Panc1 (cell line): Measurements from ENCODE around the gene MRNIP. TPM values are rescaled to one million over a fixed set of nuclear protein-coding genes. Genes with fewer than 3 reads are reported as not detected.

Experiments used
- ATAC-seq: fragments of 200-7000 bp; cut with Tn5 transposase; 2 replicates; pipeline ENCODE4 v1.9.1; 2020; ENCODE audit warnings: mild to moderate bottlenecking, moderate library complexity
- BruUV-seq: library from RNA; stranded (reverse); fragments of 400-500 nt; replicated peaks from 2 replicates; lab custom pipeline; 2021; lab: Mats Ljungman, UMichigan
- CTCF ChIA-PET: fragments of 300-600 bp; sonication (Branson Sonifier 250); formaldehyde crosslinking; loops from one replicate; lab custom pipeline; 2022; ENCODE audit warnings: antibody characterized with exemption; lab: Charles Lee
- POLR2A ChIA-PET: fragments of 300-600 bp; sonication (Branson Sonifier 250); formaldehyde crosslinking; loops from one replicate; lab custom pipeline; 2022; ENCODE audit warnings: antibody characterized with exemption; lab: Charles Lee
- DNase-seq: peaks from one replicate; pipeline ENCODE4 v3.0.0-alpha.2; 2010; ENCODE audit warnings: low read depth, low spot score
- H3K27ac ChIP-seq: 2 replicates; pipeline ENCODE4 v1.5.1; 2011; ENCODE audit warnings: mild to moderate bottlenecking, low read length, inconsistent platforms
- H3K27me3 ChIP-seq: fragments of 200-500 bp; sonication (Bioruptor generic); 2 replicates; pipeline ENCODE4 v1.6.0; 2014; ENCODE audit warnings: low read length, inconsistent platforms; ENCODE audit not compliant: control insufficient read depth, insufficient read depth
- H3K36me3 ChIP-seq: fragments of 200-500 bp; sonication (Bioruptor generic); 2 replicates; pipeline ENCODE4 v1.5.1; 2014; ENCODE audit warnings: inconsistent platforms, mild to moderate bottlenecking, low read length, moderate library complexity; ENCODE audit not compliant: control insufficient read depth, insufficient read depth
- H3K4me1 ChIP-seq: 2 replicates; pipeline ENCODE4 v1.5.1; 2011; ENCODE audit warnings: inconsistent platforms, mild to moderate bottlenecking, low read length, moderate library complexity; ENCODE audit not compliant: control insufficient read depth, insufficient read depth
- H3K4me3 ChIP-seq, 2 experiments: 2 replicates each; pipeline ENCODE4 v1.5.1; 2011 to 2012; ENCODE audit warnings: low read depth in 2 of 2, low read length in 2 of 2, mild to moderate bottlenecking in 2 of 2, inconsistent platforms in 1 of 2, moderate library complexity in 1 of 2
- H3K9me3 ChIP-seq: fragments of 200-500 bp; sonication (Bioruptor generic); 2 replicates; pipeline ENCODE4 v1.5.1; 2014; ENCODE audit warnings: low read depth, mild to moderate bottlenecking, inconsistent platforms, low read length, moderate library complexity; ENCODE audit not compliant: control insufficient read depth, insufficient read depth
- POLR2AphosphoS5 ChIP-seq: IDR thresholded peaks from 2 replicates; pipeline ENCODE4 v1.6.1; 2012; ENCODE audit warnings: mild to moderate bottlenecking, low read depth, low read length, moderate library complexity
- SIN3A ChIP-seq: IDR thresholded peaks from 2 replicates; pipeline ENCODE4 v1.6.1; 2012; ENCODE audit warnings: low read depth, mild to moderate bottlenecking, low read length, moderate library complexity, borderline replicate concordance; ENCODE audit not compliant: insufficient read depth
- TCF7L2 ChIP-seq: IDR thresholded peaks from 2 replicates; pipeline ENCODE4 v1.6.1; 2011; ENCODE audit warnings: mild to moderate bottlenecking, low read depth, low read length, inconsistent platforms
- in situ Hi-C: cut with HindIII; loops from 2 replicates; pipeline ENCODE4 v1.10.0; 2016; ENCODE audit warnings: low sequenced_read_pairs, low pct_unique_long_range_greater_than_20kb
- intact Hi-C: fragments of 100-400 bp; cut with micrococcal nuclease; formaldehyde crosslinking; loops from one replicate; pipeline ENCODE4 v1.10.0; 2022; ENCODE audit not compliant: unreplicated experiment
- total RNA-seq: library from RNA; stranded (reverse); gene quantifications from one replicate; pipeline ENCODE4 v1.2.1, GENCODE V29; 2021; ENCODE audit not compliant: unreplicated experiment
- TF ChIP-seq, protein P1 (sequence below): fragments of 450-650 bp; IDR thresholded peaks from 2 replicates; pipeline ENCODE4 v1.5.1; 2017; ENCODE audit warnings: mild to moderate bottlenecking
- TF ChIP-seq, protein P2 (sequence below), 2 experiments: IDR thresholded peaks; 2 replicates each; pipeline ENCODE4 v1.6.1; 2011 to 2012; ENCODE audit warnings: low read depth in 2 of 2, control low read depth in 1 of 2, low read length in 1 of 2, mild to moderate bottlenecking in 1 of 2, moderate library complexity in 1 of 2; ENCODE audit not compliant: insufficient read depth in 1 of 2

Gene MRNIP
- total RNA-seq, 1 experiment from 2014 or later = 33.0 TPM

DNA sequence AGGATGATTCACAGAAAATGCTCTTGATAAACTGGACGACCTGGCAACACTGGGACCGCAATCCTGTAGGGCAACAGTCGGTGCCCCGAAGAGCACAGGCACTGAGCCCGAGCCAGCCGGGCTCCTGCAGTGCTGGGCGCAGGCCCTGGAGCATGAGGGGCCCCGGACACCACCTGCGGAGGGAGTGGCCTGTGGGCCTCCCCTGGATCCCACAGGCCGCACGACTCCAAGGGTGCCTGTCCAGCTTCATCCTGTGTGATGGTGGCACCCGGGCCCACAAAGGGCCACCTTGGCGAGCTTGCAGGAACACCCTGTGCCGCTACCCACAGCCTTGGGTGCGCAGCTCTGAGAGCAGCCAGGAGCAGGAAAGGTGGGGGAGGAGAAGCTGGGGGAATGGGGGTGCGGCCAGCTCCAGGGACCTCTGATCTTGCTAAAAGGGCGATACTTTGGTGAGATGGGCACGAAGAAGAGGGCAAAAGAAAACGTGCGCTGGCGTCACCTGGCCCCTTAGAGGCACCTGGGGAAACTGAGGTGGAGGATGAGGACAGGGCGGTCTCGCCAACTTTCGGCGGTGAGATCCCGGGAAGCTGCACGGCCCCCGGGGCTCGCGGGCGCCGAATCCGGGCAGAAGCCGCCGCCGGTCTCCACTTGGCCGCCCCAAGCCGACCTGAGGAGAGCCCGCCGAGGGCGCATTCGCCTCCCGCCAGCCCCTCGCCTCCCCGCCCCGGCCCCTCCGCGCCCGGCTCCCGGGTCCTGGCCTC lies 48.4 kb upstream of the MRNIP start:
- in situ Hi-C loops (no loop called here), intact Hi-C loops (no loop called here)
- H3K27ac ChIP-seq = peak overlapping the region; percentile 82
- CTCF ChIA-PET = no interaction called here
- TF ChIP-seq, protein P1, sequence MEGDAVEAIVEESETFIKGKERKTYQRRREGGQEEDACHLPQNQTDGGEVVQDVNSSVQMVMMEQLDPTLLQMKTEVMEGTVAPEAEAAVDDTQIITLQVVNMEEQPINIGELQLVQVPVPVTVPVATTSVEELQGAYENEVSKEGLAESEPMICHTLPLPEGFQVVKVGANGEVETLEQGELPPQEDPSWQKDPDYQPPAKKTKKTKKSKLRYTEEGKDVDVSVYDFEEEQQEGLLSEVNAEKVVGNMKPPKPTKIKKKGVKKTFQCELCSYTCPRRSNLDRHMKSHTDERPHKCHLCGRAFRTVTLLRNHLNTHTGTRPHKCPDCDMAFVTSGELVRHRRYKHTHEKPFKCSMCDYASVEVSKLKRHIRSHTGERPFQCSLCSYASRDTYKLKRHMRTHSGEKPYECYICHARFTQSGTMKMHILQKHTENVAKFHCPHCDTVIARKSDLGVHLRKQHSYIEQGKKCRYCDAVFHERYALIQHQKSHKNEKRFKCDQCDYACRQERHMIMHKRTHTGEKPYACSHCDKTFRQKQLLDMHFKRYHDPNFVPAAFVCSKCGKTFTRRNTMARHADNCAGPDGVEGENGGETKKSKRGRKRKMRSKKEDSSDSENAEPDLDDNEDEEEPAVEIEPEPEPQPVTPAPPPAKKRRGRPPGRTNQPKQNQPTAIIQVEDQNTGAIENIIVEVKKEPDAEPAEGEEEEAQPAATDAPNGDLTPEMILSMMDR = no peak
- TF ChIP-seq TCF7L2 = no peak
- no peak for TF ChIP-seq SIN3A
- TF ChIP-seq, protein P2, sequence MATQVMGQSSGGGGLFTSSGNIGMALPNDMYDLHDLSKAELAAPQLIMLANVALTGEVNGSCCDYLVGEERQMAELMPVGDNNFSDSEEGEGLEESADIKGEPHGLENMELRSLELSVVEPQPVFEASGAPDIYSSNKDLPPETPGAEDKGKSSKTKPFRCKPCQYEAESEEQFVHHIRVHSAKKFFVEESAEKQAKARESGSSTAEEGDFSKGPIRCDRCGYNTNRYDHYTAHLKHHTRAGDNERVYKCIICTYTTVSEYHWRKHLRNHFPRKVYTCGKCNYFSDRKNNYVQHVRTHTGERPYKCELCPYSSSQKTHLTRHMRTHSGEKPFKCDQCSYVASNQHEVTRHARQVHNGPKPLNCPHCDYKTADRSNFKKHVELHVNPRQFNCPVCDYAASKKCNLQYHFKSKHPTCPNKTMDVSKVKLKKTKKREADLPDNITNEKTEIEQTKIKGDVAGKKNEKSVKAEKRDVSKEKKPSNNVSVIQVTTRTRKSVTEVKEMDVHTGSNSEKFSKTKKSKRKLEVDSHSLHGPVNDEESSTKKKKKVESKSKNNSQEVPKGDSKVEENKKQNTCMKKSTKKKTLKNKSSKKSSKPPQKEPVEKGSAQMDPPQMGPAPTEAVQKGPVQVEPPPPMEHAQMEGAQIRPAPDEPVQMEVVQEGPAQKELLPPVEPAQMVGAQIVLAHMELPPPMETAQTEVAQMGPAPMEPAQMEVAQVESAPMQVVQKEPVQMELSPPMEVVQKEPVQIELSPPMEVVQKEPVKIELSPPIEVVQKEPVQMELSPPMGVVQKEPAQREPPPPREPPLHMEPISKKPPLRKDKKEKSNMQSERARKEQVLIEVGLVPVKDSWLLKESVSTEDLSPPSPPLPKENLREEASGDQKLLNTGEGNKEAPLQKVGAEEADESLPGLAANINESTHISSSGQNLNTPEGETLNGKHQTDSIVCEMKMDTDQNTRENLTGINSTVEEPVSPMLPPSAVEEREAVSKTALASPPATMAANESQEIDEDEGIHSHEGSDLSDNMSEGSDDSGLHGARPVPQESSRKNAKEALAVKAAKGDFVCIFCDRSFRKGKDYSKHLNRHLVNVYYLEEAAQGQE (IDR thresholded peaks at IDR 0.05; ENCODE audit: insufficient read depth in 1 of 2, low read depth in 2 of 2, low read length in 1 of 2) = no peak
- TF ChIP-seq POLR2AphosphoS5 = no peak
- H3K4me1 ChIP-seq = peaks cover 7% of the 10 kb centered on the region; the same call in 1 of the 2 replicates
- DNase-seq = no peak
- H3K9me3 ChIP-seq = no peaks in the 10 kb centered on the region
- no peaks in the 10 kb centered on the region for H3K27me3 ChIP-seq
- peaks cover 3% of the 10 kb centered on the region for H3K36me3 ChIP-seq
- POLR2A ChIA-PET = no interaction called here
- BruUV-seq = no TSS peak
- peak; percentile 36 for ATAC-seq
- peak overlapping the region; percentile 71 to 81 for H3K4me3 ChIP-seq

DNA sequence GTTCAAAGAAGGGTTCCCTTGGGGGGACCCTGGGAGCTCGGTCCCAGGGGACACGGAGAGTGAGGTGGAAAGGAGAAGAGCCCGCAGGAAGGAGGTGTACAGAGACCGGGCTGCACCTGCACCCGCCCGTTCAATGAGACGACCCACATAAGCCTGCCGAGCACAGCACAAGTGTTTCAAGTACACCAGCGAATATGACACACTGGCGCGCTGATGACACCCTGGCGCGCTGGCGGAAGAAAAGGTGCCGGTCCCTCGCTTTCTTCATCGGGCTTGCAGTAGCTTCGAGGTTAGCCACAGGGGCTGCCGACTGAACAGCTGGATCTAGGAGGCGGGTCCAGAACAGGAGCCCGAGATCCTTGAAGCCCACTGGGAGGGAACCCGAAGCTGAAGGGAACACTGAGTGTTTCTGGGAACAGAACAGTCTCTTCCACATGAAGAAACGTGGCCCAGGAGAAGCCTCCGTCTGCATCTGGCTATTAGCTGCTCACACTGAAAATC lies 47.7 kb upstream of the MRNIP start:
- no TSS peak for BruUV-seq
- ChIA-PET POLR2A (no interaction called here), CTCF (no interaction called here)

More for the DNA sequence above, 47.7 kb upstream of the MRNIP start:
- Histone ChIP-seq H3K4me1 (peaks cover 7% of the 10 kb centered on the region; the same call in 1 of the 2 replicates), H3K4me3 (peak overlapping the region; percentile 71 to 81), H3K36me3 (peaks cover 3% of the 10 kb centered on the region), H3K27ac (no peak overlapping the region), H3K27me3 (no peaks in the 10 kb centered on the region), H3K9me3 (no peaks in the 10 kb centered on the region)
- DNase-seq (no peak), ATAC-seq (no peak)
- intact Hi-C loops (no loop called here), in situ Hi-C loops (no loop called here)
- no peak for TF ChIP-seq SIN3A
- no peak for TF ChIP-seq POLR2AphosphoS5
- TF ChIP-seq, protein P2 (IDR thresholded peaks at IDR 0.05; ENCODE audit: insufficient read depth in 1 of 2, low read depth in 2 of 2, low read length in 1 of 2) = no peak
- TF ChIP-seq, protein P1 = no peak
- TF ChIP-seq TCF7L2 = no peak
